ENCODE results near the gene SPOCK1.

GRCh38 chr5:137328991-137329390 lies 170.1 kb downstream of the SPOCK1 start:
- TF ChIP-seq, protein P1, sequence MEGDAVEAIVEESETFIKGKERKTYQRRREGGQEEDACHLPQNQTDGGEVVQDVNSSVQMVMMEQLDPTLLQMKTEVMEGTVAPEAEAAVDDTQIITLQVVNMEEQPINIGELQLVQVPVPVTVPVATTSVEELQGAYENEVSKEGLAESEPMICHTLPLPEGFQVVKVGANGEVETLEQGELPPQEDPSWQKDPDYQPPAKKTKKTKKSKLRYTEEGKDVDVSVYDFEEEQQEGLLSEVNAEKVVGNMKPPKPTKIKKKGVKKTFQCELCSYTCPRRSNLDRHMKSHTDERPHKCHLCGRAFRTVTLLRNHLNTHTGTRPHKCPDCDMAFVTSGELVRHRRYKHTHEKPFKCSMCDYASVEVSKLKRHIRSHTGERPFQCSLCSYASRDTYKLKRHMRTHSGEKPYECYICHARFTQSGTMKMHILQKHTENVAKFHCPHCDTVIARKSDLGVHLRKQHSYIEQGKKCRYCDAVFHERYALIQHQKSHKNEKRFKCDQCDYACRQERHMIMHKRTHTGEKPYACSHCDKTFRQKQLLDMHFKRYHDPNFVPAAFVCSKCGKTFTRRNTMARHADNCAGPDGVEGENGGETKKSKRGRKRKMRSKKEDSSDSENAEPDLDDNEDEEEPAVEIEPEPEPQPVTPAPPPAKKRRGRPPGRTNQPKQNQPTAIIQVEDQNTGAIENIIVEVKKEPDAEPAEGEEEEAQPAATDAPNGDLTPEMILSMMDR (IDR thresholded peaks at IDR 0.05): no peak
- TF ChIP-seq POLR2A (IDR thresholded peaks at IDR 0.05) (no peak), EP300 (IDR thresholded peaks at IDR 0.05; ENCODE audit: low read depth) (no peak)

All from transverse colon (tissue), 3 donors.